ENCODE measurements around the gene NELL2.
"Not testable (repeated sequence)": the region's sequence is repeated elsewhere in the genome, so short reads cannot be mapped to it uniquely, and the experiment has no call there.

NELL2 gene

DNA sequence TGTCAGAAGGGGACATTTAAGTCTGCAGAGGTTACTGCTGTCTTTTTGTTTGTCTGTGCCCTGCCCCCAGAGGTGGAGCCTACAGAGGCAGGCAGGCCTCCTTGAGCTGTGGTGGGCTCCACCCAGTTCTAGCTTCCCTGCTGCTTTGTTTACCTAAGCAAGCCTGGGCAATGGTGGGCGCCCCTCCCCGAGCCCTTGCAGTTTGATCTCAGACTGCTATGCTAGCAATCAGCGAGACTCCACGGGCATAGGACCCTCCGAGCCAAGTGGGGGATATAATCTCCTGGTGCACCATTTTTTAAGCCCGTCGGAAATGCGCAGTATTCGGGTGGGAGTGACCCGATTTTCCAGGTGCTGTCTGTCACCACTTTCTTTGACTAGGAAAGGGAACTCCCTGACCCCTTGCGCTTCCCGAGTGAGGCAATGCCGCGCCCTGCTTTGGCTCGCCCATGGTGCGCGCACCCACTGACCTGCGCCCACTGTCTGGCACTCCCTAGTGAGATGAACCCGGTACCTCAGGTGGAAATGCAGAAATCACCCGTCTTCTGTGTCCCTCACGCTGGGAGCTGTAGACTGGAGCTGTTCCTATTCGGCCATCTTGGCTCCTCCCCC is 189.2 kb downstream of the NELL2 start:
- DNase-seq = not testable (repeated sequence)

DNA sequence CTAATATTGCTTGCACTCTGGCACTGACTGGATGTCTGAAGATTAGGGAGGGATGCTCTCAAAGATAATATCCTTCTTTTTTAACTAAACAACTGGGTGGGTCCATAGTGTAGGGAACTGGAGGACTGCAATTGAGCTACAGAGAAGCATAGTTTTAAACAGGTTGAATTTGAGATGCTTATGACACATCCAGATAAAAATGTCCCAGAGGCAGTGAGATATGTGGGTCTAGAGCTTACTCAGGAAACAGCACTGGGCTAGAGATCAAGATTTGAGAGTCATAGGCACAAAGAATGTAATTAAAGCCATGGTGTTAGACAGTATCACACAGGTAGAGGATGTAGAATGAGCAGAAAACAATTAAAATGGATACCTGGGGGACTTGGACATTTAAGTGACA is 198.4 kb downstream of the NELL2 start:
- DNase-seq = no peak

DNA sequence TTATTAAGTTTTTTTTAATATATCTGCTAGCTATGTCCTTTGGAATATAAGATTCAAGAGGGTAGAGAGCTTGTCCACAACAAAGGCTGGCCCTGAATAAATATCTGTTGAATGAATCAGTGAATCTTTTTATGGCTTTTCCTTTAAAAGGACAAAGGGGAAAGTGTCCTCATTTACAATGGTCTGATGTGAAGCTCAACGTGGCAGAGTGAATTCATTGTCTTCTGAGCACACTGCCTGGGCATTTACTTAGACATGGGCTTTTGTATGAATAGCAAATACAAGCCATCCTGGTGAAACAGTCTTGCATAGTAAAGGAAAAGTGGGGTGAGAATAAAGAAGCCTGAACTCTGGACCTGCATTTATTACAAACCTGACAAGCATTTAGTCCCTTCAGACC is 201.2 kb downstream of the NELL2 start:
- no peak for DNase-seq

DNA sequence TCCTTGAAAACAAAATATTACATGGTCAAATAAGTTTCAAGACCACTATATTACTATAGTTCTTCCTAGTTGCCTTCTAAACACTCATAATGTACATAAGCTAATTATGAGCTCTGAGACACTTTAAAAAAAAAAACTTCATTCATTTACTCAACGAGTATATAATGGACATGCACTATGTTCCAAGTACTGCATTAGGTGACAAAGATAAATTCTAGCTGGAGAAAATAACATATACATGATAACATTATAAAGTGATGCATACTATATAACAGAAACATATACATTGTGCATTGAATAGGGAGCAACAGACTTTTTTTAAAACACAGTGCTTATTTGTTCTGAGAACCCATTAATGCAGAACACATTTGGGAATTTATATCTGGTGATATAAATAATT is 202.3 kb downstream of the NELL2 start:
- no peak for DNase-seq

DNA sequence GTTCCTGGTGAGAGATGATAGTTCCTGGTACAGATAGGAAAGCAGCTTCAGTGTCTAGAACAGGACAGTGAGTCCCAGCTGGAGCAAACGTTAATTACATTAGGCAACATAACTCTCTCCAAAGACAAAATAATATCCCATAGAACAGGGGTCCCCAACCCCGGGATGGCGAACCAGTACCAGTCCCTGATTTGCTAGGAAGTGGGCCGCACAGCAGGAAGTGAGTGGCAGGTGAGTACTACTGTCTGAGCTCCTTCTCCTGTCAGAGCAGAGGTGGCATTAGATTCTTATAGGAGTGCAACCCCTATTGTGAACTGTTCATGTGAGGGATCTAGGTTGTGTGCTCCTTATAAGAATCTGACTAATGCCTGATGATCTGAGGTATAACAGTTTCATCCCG is 204.1 kb downstream of the NELL2 start:
- DNase-seq = no peak

DNA sequence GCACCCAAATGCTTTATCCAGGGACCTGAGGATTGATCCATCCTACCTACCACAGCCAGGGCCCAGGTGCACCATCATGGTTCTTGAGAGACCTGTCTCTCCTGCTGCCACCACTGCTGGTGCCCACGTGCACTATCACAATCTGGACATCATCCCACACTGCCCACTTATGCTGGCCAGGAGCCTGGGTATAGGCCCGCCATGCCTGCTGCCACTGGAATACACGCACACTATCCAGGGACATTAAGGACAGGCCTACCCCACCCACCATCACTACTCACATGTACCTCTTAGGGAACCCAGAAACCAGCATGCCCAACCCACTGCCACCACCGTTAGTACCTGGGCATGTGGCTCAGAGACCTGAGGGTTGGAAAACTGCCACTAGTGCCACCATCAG is 207.7 kb downstream of the NELL2 start:
- DNase-seq = no peak

DNA sequence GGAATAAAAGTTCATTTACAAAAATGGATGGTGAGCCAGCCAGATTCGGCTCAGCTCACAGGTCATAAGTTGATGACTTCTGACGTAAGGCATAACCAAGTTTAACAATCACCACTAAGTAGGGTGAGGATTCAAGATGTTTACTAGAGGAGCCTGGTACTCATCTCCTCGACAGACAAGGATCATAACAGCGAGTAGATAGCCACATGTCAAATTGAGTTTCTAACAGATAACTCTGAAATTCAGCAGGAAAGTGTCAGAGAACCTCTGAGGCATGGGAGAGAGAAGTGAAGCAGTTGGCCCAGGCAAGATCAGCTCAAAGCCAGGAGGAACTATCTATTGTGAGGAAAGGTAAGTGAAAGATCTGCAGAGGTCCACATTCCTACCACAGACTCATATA is 208.7 kb downstream of the NELL2 start:
- DNase-seq = no peak

DNA sequence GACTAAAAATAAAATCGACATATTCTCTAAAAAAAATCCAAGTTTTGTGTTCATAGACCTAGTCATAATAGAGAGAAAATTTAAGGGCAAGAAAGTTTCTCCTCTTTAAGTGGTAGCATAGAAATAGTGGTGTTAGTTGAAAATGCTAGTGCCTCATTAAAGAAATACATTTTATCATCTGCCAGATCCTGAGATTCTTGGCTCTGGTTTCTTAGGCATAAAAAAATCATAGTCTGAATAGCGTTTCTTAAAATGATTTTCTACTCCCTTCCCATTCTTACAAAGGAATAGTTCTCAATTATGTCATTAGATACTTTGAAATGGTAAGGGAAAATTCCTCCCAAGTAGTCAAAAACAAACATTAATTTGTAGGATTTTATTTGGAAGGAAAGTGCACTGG is 212.8 kb downstream of the NELL2 start:
- no peak for DNase-seq

DNA sequence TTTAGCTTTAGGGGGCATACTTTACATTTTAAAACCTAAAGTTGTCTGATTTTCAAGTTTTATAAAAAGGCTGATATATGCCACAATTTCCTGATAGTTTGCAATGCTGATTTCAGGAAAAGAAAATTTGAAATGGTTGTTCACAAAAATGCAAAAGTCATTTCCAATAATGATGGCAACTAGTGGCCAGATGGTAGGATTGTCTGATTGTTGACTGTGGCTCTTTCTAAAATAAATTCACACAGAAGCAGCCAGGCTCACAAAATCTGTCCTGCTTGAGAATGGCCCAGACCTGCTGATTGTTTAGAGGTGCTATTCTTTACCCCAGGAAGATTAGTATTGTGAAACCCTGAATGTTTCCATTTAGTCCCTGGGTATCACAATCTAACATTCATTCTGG is 220.3 kb downstream of the NELL2 start:
- DNase-seq = no peak

DNA sequence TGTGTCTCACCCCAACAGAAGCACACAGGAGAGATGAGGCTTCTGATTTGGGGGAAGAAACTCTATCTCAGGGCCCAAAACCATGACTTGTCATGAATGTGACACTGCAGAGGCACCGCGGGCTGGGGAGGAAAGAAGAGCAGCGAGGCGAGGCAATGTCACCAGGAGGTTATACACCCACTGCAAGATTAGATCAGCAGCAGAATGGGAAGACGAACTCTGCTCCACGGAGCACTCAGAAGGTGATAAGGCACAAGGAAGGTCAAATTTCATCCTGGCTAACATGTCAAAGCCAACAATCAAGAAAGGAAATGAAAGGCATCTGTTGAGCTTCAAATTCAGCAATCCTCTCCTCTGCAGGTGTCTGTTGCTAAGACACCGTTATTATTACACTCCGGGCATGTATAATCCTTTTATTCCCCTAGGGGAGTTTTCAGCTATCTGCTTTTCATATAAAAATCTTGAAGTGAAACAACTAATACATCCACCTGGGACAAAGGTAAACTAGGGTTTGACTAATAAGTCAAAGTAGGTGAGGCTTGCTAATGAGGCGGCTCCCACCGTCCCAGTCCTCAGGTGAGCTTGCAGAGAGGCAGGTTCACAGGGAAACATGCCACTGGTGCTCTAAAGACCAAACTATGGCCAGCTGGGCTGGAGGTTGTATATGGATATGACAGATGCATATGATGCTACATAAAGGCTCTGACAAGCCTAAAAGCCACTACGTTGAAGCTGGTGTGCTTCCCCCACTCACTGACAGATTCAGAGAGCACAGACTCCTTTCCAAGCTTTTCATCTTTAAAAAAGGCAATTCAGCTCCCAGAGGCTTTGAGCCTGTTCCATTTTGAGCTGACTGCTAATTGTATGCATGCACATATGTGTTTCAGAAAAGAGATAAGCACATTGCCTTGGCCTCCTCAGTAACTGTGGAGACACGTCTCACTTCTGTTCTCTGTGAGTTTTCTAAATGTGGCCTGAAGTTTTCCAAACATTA is 221.2 kb downstream of the NELL2 start:
- DNase-seq = no peak

DNA sequence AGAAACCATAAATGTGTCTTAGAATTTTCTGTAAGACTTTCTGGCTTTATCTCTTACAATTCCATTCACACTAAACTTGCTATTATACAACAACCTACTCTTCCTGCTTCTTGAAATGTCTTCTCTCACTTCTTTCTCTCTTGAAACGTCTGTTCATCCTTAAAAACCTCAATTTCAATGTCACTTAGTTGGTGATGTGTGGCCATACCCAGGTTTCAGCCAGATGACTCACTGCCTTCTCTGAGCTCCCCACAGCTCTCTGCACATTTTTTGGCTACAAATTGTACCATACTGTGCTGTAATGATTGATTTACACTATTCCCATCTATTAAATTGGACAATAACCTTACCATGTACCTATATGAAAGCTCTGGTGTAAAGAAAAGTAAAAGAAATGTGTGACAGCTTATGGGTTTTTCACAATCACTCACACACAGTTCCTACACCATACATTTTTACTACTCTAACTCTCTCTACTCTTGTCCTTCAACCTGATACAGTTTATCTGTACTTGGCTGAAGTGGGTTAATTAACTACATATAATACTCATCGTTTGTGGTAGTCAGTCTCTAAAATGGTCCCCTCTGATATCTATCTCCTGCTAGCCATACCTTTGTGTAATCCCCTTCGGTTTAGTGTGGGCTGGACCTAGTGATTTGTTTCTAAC is 222.1 kb downstream of the NELL2 start:
- DNase-seq = no peak

DNA sequence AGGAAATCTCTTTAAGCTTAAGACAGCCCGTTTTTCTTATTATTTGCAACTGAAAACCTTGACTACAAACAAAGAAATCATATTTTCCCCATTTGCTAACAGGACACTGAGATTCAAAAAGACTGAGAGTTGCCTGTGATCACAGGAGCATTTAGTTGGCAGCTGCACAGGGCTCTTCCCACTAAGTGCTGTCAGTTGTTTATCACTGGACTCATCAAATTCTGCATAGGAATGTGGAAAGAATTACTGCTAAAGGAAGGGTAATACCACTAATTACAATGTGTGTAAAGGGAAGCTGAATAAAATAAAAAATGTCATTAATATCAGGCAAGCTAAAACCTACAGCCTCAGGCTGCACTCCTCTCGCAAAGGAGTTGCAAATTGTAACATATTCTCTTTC is 226.4 kb downstream of the NELL2 start:
- no peak for DNase-seq

DNA sequence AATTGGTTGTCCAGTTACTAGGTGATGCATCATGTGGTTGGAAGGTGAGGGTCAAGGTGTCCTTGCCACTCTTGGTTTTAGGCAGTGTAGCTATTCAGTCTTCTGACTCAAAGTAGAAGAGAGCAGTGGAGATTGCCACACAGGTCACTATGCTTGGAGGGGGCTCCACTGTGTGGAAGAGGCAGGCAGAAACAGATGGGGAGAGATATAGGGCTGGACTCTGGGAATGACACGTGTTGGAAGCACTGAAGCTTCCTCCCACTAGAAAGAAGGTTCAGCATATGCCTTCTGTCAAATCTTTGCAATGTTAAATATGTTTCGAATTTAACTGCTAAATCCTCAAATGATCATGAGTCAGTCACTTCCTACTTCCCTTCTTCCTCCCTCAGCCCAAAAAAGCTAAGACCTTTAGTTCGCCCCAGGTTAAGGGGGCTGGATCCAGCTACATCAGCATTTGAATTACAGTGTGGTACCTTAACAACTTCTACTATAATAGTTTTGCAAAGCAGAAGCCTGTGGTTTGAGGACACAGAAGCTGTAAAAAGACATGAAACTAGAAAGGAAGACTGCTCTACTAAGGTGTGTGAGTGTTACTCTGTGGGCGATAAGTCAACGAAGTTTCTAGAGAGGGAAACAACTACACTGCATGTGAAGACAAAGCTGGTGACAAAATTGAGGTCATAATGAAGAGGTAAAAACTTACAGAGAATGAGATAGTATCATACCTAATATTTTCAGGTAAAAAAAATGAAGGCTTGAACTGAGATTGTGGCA is 228.0 kb downstream of the NELL2 start:
- DNase-seq = no peak

DNA sequence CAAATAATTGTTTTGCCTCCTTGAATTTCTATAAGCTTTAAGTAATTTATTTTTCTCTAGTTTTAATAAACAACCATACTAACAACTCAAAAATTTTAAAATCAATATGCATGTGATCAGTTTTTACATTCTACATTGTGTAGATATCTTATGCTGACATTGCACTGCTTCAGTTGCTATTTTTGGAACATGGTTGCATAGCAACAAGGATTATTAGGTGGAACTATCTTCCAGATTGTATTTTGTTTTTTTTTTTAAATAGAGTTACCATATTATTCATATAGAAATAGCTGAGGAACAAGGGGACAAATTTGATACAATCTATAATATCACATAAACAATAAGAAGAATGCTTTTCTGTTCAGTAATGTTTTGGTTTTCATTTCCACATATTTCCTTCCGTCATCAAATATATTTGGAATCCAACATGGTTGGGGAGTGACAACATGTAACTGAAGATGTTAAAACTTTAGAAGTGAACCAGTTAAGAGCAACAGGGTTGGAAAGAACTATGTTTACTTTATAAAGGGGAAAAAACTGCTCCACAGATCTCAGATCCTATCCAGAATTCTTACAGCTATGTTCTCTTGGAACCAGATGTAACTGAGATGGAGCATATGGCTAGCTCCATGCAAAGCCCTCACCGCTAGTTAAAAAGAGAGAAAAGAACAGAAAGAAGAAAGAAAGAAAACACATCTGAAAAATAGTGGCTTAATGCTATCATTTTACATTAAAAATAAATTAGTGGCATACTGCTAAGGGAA is 235.5 kb downstream of the NELL2 start:
- DNase-seq = peak in 1 of 2 donors; percentile 11

DNA sequence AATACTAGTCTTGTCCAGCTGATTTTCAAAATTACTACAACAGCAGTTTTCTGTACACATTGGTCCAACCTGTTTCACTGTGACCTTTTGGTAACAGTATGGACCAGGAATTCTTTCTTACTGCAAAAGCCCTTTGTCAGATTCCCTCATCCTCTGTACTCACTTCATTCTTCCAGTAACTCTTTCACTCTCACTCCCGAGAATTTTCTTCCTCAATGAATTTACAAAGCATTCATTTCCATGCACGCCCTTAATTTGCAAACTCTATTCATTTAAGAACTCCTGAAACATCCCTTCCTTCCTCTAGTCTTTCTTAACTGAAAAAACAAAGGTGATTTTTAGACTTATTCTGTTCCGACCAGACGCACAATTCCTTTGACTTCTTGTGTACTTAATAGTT is 238.2 kb downstream of the NELL2 start:
- DNase-seq = no peak

DNA sequence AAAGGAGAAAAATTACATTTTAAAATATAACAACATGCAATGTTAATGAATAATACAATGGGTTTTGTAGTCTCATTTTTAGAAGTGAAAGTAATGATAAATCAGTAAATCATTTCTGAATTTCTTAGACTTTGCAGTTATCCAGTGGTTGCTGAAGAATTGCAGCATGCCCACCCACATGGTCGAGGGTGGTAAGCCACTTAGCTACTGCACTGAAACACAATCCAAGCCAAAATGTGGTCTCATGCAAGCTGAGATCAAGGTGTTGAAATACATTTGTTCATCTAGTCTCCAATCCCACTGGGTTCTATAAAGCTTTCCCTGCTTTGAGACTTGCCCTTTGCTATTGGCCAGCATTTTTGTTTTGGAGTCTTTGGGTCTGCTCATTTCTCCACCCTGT is 247.9 kb downstream of the NELL2 start:
- DNase-seq = no peak

DNA sequence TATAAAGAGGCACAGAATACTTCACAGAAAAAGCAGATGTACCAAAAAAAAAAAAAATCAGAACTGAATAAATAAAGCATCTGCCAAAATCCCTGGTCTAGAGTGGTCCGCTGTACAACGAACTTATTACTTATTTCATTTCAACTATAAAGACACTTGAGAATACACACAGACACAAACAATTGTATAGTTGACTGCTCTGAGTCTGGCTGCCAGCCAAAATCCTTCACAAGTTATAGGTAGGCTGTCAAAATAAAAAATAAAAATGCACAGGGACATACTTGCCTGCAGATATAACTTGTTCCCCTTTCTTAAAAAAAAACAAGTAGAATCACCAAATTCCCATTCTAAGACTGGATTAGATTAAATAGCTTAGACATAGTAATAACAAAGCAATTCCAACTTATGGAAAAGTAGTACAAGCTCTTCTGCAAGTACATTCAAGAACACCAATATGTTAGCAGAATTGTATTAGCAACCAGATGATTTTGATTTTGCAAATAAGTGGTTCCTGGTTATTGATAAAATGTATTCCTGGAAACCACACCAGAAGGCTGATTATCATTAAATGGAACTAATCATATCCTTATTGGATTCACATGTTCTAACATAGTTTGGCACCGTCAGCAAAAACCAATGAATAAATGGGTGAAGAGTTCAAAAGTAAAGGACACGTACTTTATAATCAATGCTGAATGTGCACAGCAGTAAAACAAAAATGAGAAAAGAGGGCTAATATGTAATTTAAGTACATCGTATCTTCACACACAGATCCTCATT is 248.5 kb downstream of the NELL2 start:
- no peak for DNase-seq

DNA sequence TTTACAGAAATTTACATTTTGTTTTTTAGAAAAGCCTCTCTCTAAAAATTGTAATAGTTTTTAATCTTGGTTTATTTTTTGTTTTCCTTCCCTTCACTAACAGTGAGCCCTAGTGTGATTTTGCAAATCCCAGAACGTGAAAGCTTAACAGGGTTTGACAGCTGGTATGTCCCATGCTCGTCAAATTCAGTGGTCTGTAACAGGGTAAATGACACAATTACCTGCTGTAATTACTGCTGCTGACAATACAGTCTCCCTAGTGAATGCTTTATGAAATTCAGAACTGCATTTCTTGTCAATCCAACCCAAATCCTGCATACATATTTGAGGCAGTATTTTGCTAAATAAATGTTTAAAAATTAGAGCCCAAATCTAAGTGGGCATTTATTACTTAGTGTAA is 249.2 kb downstream of the NELL2 start:
- DNase-seq = no peak

DNA sequence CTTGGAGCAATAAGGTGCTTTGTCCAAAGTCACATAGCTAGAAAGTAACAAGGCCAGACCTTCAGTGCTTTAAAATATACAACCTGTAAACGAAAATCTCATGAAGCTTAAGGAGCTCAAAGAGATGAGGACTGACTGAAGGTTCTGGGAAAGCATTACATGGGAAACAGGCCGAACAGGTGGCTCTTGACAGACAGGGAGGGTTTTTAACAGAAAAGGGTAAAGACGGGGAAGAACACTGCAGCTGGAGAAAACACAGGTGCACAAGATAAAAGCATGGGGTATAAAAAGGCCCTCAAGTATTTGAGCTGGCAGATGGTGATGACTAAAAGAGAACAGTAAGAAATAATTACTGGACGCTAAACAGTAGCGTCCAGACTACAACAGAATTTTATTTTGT is 257.2 kb downstream of the NELL2 start:
- DNase-seq = no peak

DNA sequence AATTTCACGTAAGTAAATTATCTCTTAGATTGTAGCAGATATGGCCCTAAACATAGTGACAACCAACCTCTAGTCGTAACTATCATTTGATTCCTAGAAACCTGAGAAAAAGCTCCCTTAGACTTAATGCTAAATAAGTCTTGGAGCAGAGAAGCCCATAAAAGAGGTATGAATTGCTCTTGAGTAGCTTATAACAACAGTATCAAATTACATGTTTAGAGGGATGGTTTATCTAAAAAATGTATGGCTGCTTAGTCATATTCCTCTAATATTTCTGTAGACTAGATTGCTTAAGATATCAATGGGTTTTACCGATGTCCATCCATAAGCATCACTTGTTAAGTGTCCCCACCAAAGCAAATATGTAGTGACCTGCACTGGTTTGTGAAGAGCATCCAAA is 259.7 kb downstream of the NELL2 start:
- DNase-seq = no peak

DNA sequence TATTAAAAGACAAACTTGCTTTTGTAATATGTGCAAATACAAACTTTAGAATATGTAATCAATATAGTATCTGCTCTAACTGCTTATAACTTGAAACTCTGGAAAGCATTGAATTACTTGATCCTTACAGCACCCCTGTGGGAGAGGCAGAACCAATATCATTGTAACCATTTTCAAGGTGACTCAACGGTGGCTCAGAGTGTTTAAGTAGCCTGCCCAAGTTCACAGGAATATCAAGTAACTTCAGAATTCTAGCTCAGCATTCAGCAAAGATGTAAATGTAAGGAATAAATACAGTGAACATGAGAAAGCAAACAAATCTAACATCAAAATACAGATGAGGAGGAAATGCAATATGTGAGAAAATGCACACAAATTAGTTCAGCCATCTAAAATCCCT is 264.6 kb downstream of the NELL2 start:
- no peak for DNase-seq

Measured in hippocampal formation (tissue), 2 donors.